WTC11 (cell line): Measurements from ENCODE around the gene PCDH9. TPM values are rescaled to one million over a fixed set of nuclear protein-coding genes. Genes with fewer than 3 reads are reported as not detected.

Source experiments
- ATAC-seq: fragments of 200-7000 bp; cut with Tn5 transposase; 2 replicates; pipeline ENCODE4 v1.10.0; 2021; ENCODE audit warnings: mild to moderate bottlenecking, moderate library complexity
- CTCF ChIA-PET: fragments of 300-600 bp; sonication (Branson Sonifier 250); formaldehyde crosslinking; loops from one replicate; lab custom pipeline; 2021; ENCODE audit warnings: antibody characterized with exemption; lab: Charles Lee
- POLR2A ChIA-PET: fragments of 350-600 bp; sonication (Branson Sonifier 250); formaldehyde crosslinking; loops from one replicate; lab custom pipeline; 2021; ENCODE audit warnings: antibody characterized with exemption; lab: Charles Lee
- DNase-seq: peaks from one replicate; pipeline ENCODE4 v3.0.0; 2021; ENCODE audit warnings: low spot score
- H3K27ac Mint-ChIP-seq: 2 replicates; pipeline ENCODE4 v1.8.0; 2021; ENCODE audit warnings: mixed read lengths
- H3K27me3 Mint-ChIP-seq: 2 replicates; pipeline ENCODE4 v1.8.0; 2021; ENCODE audit warnings: low read depth, mild to moderate bottlenecking, moderate library complexity, mixed read lengths
- H3K36me3 Mint-ChIP-seq: 2 replicates; pipeline ENCODE4 v1.8.0; 2021; ENCODE audit warnings: mixed read lengths
- H3K4me1 Mint-ChIP-seq: 2 replicates; pipeline ENCODE4 v1.8.0; 2022; ENCODE audit warnings: mixed read lengths
- H3K4me3 Mint-ChIP-seq: 2 replicates; pipeline ENCODE4 v1.8.0; 2021; ENCODE audit warnings: mild to moderate bottlenecking, moderate library complexity, mixed read lengths
- H3K9me3 Mint-ChIP-seq: 2 replicates; pipeline ENCODE4 v1.8.0; 2021; ENCODE audit warnings: mixed read lengths
- AR ChIP-seq: fragments of 250-450 bp; sonication (Bioruptor Pico); IDR thresholded peaks from 2 replicates; pipeline ENCODE4 v1.9.0; 2021; ENCODE audit warnings: mild to moderate bottlenecking
- ATF2 ChIP-seq: sonication (generic); formaldehyde crosslinking; IDR thresholded peaks from 2 replicates; pipeline ENCODE4 v1.8.1; 2022; ENCODE audit warnings: low read depth, missing genetic modification reagents, borderline replicate concordance
- CBFB ChIP-seq: sonication (generic); formaldehyde crosslinking; IDR thresholded peaks from 2 replicates; pipeline ENCODE4 v1.8.1; 2022; ENCODE audit warnings: mild to moderate bottlenecking, low read depth, missing genetic modification reagents
- CREB1 ChIP-seq: sonication (generic); formaldehyde crosslinking; IDR thresholded peaks from 2 replicates; pipeline ENCODE4 v1.8.0; 2023; ENCODE audit warnings: mild to moderate bottlenecking, missing genetic modification reagents
- E2F1 ChIP-seq: sonication (generic); formaldehyde crosslinking; IDR thresholded peaks from 2 replicates; pipeline ENCODE4 v1.8.0; 2022; ENCODE audit warnings: mild to moderate bottlenecking, missing genetic modification reagents
- ELF4 ChIP-seq: sonication (generic); formaldehyde crosslinking; IDR thresholded peaks from 2 replicates; pipeline ENCODE4 v1.8.1; 2022; ENCODE audit warnings: low read depth, mild to moderate bottlenecking, moderate library complexity, missing genetic modification reagents
- FOXP4 ChIP-seq: sonication (generic); formaldehyde crosslinking; IDR thresholded peaks from 2 replicates; pipeline ENCODE4 v1.8.0; 2022; ENCODE audit warnings: mild to moderate bottlenecking, missing genetic modification reagents
- JAZF1 ChIP-seq: fragments of 250-450 bp; sonication (Bioruptor Pico); IDR thresholded peaks from 2 replicates; pipeline ENCODE4 v1.9.0; 2021; ENCODE audit warnings: moderate library complexity, mild to moderate bottlenecking, inconsistent platforms
- JUN ChIP-seq: sonication (generic); formaldehyde crosslinking; IDR thresholded peaks from 2 replicates; pipeline ENCODE4 v1.8.0; 2023; ENCODE audit warnings: mild to moderate bottlenecking, missing genetic modification reagents
- MYBL2 ChIP-seq: sonication (generic); formaldehyde crosslinking; IDR thresholded peaks from 2 replicates; pipeline ENCODE4 v1.8.1; 2023; ENCODE audit warnings: mild to moderate bottlenecking, moderate library complexity, missing genetic modification reagents
- NFATC4 ChIP-seq: fragments of 250-450 bp; sonication (Bioruptor Pico); IDR thresholded peaks from 2 replicates; pipeline ENCODE4 v1.9.0; 2021; ENCODE audit warnings: mild to moderate bottlenecking
- NFE2L1 ChIP-seq: sonication (generic); formaldehyde crosslinking; IDR thresholded peaks from 2 replicates; pipeline ENCODE4 v1.8.1; 2023; ENCODE audit warnings: missing genetic modification reagents
- NR1H2 ChIP-seq: sonication (generic); formaldehyde crosslinking; IDR thresholded peaks from 2 replicates; pipeline ENCODE4 v1.9.0; 2021; ENCODE audit warnings: mild to moderate bottlenecking, moderate library complexity, missing genetic modification reagents
- PRRX2 ChIP-seq: fragments of 250-450 bp; sonication (Bioruptor Pico); IDR thresholded peaks from 2 replicates; pipeline ENCODE4 v1.8.0; 2021; ENCODE audit warnings: mild to moderate bottlenecking
- RELA ChIP-seq: sonication (generic); formaldehyde crosslinking; IDR thresholded peaks from 2 replicates; pipeline ENCODE4 v1.8.1; 2022; ENCODE audit warnings: missing genetic modification reagents, mild to moderate bottlenecking, borderline replicate concordance
- TEAD4 ChIP-seq: sonication (generic); formaldehyde crosslinking; IDR thresholded peaks from 2 replicates; pipeline ENCODE4 v1.8.0; 2022; ENCODE audit warnings: mild to moderate bottlenecking, missing genetic modification reagents
- ZMAT4 ChIP-seq: fragments of 250-450 bp; sonication (Bioruptor Pico); IDR thresholded peaks from 2 replicates; pipeline ENCODE4 v1.9.0; 2021; ENCODE audit warnings: mild to moderate bottlenecking
- ZNF219 ChIP-seq: sonication (generic); formaldehyde crosslinking; IDR thresholded peaks from 2 replicates; pipeline ENCODE4 v1.8.0; 2023; ENCODE audit warnings: missing genetic modification reagents, mild to moderate bottlenecking, borderline replicate concordance
- ZNF512 ChIP-seq: sonication (generic); formaldehyde crosslinking; IDR thresholded peaks from 2 replicates; pipeline ENCODE4 v1.8.1; 2022; ENCODE audit warnings: missing genetic modification reagents, borderline replicate concordance
- total RNA-seq: library from RNA; stranded (reverse); gene quantifications from 3 replicates; pipeline ENCODE4 v1.2.3, GENCODE V29; 2021

Gene PCDH9
- total RNA-seq, 1 experiment from 2014 or later = 0.48 TPM

GRCh38 chr13:66984241-66984640 is 245.9 kb downstream of the PCDH9 start:
- H3K9me3 Mint-ChIP-seq = no peaks in the 10 kb centered on the region
- no peaks in the 10 kb centered on the region for H3K4me1 Mint-ChIP-seq
- POLR2A ChIA-PET = no interaction called here
- no peak overlapping the region for H3K27ac Mint-ChIP-seq
- DNase-seq (no peak), ATAC-seq (no peak)
- H3K36me3 Mint-ChIP-seq = no peaks in the 10 kb centered on the region
- TF ChIP-seq CREB1 (CRISPR knock-in tag) = no peak
- TF ChIP-seq ELF4 (CRISPR knock-in tag) = no peak
- TF ChIP-seq RELA (CRISPR knock-in tag) = no peak
- TF ChIP-seq ZMAT4 (CRISPR knock-in tag) = no peak
- TF ChIP-seq NFE2L1 (CRISPR knock-in tag) = no peak
- TF ChIP-seq PRRX2 (CRISPR knock-in tag) = no peak
- no peak for TF ChIP-seq NR1H2 (CRISPR knock-in tag)
- TF ChIP-seq ZNF512 = no peak
- TF ChIP-seq E2F1 (CRISPR knock-in tag) = no peak
- TF ChIP-seq TEAD4 (CRISPR knock-in tag) = no peak
- no peak for TF ChIP-seq ATF2 (CRISPR knock-in tag)
- no peak for TF ChIP-seq MYBL2 (CRISPR knock-in tag)
- TF ChIP-seq AR = no peak
- TF ChIP-seq NFATC4 (CRISPR knock-in tag) = no peak
- TF ChIP-seq FOXP4 (CRISPR knock-in tag) = no peak
- no peak for TF ChIP-seq ZNF219
- TF ChIP-seq JUN = no peak
- no peak for TF ChIP-seq JAZF1 (CRISPR knock-in tag)
- no peak for TF ChIP-seq CBFB (CRISPR knock-in tag)
- TF ChIP-seq, all 79 proteins: peak for 0
- Mint-ChIP-seq H3K27me3 (no peaks in the 10 kb centered on the region), H3K4me3 (no peak overlapping the region)
- CTCF ChIA-PET = no interaction called here
